NCI-H187 (cell line): ENCODE results near the gene INCENP.

Experiments
- DNase-seq, 2 experiments: peaks; one replicate each; lab custom pipeline; 2025; lab: John Stamatoyannopoulos, UW

Gene INCENP

DNA sequence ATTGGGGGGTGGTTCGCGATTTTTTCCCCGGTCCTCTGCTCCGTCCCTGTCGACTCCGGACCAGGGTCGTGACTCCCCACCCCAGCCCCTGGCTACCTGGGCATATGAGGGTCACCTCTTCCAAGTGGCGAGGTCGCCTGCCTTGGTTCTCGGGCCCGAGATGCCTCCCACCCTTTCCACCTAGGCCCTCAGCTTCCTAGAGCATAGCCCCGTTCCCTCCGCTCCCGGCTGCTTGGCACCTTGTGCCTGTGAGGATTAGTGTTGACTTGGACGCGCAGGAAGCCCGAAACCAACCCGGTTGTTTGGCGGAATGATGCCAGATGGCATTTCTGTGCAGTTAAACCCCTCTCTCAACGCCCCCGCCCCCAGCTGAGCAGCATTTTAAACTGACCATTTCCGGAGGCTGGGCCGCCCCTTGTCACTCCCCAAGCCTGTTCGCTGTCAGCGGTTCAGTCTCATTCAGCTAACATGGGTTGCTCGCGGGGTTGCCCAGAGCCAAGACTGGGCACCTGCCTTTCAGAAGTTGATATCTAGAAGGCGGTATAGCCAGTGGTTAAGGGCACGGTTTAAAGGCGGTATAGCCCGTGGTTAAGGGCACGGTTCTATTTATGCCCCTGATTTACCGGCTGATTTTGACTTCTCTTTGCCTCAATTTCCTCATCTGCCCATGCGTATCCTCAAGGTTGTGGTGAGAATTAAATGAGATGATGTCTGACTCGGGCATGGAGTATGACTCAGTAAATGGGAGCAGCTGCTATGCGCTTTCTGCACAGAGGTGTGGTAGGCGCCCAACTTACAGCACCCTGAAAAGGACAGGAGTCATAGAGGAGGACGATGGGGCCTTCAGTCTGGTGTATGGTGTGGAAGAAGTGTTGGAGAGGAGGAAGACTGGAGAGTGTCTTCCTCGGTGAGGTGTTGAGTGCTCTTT is 639 bp downstream of the INCENP start:
- DNase-seq: no peak

DNA sequence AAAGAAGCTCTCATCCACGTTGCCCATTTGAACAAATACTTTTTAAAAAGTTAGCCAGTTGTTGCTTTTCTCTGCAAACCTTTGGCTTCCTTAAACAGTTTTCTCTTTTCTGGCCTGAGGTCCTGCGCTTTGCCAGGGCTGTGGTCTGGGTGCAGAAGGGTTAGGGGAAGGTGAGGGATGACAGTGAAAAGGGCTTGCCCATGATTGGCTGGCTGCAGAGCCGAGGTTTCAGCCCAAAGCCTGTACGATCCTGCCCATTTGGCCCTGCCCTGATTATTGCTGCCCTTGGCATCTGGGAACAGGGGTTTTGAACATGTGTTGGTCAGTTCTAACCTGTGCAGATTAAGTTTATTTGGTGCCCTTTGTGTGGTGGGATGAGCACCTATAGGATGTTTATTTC is 1.5 kb downstream of the INCENP start:
- no peak for DNase-seq

DNA sequence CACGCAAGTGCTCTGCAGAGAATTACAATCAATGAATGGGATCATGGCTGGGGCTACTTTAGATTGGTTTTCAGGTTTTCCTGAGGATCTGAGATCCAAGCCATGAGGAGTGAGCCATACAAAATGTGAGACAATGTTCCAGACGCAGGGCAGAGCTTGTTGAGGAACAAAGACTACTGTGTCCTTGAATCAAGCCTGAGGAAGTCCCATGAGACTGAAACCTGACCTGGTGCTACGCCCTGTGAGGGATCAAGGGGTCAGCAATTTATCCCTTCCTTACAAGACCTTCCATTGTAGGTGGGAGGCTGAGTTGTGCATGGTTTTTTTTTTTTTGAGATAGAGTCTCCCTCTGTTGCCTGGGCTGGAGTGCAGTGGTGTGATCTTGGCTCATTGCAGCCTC is 2.1 kb downstream of the INCENP start:
- no peak for DNase-seq

DNA sequence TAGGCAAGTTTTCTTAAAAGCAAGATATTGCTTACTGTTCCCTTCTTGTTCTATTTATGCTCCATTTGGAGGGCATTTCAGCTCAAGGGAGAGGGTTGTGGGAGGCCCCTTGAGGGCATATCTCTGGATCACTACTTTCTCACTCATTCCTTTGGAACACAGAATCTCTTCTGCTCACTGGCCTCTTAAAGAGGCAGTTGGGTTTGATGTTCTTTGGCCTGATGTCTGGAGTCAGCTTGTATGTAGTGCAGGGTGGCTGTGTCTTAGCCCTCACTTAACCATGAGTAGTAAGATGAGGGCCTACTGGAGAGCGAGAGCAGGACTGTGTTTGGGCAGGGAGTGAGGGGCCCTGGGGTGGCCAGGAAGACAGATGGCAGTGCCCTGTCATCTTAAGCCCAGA is 3.6 kb downstream of the INCENP start:
- no peak for DNase-seq

DNA sequence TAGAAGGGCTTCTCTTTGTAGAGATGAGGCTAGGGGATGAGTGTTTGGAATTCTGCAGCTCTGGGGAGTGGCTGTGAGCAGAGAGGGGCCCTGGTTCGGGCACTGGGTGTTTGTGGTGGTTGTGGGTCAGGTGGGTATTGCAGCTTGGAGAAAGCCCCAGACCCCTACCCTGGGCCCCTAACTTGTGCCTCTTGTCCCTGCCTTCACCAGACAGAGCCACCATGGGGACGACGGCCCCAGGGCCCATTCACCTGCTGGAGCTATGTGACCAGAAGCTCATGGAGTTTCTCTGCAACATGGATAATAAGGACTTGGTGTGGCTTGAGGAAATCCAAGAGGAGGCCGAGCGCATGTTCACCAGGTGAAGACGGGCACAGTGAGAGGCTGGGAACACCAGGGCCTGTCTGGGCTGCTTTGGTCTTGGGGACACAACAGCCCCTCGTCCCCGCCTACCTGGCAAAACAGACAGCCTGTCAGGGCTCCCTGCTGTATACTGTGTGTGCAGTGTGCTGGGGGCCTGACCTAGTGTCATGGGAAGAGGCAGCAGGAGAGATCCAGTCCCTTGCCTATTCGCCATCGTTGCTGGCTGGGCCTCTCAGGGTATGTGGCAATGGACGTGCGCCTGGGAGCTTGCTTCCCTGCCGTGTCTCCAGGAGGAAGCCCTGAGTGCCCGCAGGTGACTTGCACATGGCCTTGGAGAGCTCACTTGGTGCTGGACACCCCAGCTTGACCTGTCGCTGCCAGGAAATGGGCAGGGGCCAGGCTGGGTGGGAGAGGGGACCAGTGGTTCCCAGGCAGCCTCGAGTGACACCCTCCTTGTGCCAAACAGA is 4.3 kb downstream of the INCENP start:
- no peak for DNase-seq

DNA sequence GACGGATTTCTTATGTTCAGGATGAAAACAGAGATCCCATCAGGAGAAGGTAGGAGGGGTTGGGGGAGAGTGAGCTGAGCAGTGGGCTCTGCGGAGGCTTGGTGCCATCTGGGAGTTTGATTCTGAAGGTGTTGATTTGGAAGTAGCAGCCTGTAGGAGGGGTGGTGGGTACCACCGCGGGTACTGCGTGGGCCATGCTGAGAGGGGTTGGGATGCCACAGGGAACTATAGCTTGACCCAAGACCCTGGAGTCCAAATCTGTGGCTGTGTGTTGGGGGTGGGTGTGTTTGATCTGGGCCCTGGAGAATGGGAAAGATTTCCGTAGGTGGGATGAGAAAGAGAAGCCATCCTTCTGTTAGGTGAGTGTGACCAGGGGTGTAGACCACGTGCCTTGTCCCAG is 5.0 kb downstream of the INCENP start:
- no peak for DNase-seq

DNA sequence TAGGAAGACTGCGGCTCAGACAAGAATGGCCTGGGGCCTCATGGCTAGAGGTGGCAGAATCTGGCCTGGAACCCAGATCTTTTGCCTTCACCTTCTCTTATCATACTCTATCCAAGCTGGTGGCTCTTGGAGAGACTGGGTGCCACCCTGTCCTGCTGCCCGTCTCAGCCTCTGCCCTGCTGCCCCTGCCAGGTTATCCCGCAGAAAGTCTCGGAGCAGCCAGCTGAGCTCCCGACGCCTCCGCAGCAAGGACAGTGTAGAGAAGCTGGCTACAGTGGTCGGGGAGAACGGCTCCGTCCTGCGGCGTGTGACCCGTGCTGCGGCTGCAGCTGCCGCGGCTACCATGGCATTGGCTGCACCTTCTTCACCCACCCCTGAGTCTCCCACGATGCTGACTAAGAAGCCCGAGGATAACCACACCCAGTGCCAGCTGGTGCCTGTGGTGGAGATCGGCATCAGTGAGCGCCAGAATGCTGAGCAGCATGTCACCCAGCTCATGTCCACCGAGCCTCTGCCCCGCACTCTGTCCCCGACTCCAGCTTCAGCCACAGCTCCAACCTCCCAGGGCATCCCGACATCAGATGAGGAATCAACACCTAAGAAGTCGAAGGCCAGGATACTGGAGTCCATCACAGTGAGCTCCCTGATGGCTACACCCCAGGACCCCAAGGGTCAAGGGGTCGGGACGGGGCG is 5.9 kb downstream of the INCENP start:
- no peak for DNase-seq

DNA sequence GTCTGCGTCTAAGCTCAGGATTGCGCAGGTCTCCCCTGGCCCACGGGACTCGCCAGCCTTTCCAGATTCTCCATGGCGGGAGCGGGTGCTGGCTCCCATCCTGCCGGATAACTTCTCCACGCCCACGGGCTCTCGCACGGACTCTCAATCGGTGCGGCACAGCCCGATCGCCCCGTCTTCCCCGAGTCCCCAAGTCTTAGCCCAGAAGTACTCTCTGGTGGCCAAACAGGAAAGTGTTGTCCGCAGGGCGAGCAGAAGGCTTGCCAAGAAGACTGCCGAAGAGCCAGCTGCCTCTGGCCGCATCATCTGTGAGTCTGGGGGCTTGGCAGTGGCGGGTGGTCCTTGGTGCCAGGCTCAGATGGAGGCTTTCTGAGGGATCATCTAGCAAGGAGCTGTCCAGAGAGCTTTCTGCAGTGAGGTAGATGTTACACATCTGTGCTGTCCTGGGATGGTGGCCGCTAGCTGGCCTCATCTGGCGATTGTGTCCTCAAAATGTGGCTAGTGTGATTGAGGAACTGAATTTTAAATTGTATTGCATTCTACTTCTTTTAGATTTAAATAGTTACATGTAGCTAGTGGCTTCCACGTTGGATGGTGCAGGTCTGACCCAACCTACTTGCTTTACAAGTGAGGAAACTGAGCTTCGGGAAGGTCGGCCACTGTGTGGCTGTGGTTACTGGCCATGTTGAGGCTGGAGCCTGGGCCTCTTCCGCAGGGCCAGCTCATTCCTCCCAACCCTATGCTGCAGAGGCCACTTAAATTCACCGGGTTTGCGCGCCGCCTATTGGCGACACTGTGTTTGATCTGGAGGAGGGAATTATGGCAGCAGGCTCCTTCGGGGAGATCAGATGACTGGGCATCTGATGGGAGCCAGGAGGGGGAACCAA is 6.7 kb downstream of the INCENP start:
- DNase-seq: no peak

DNA sequence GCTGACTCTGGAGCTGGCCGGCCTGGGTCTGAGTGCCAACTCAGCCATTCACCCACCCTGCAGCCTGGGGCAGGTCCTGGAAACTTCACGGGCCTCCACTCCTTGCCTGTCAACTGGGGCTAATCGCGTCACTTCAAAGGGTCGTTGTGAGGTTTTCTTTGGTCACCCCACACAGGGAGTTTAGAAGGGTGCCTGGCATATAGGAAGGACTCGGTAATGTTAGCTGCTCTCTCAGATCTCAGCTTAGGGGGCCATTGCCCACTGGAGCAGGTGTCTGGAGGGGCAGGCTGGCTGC is 7.3 kb downstream of the INCENP start:
- no peak for DNase-seq

DNA sequence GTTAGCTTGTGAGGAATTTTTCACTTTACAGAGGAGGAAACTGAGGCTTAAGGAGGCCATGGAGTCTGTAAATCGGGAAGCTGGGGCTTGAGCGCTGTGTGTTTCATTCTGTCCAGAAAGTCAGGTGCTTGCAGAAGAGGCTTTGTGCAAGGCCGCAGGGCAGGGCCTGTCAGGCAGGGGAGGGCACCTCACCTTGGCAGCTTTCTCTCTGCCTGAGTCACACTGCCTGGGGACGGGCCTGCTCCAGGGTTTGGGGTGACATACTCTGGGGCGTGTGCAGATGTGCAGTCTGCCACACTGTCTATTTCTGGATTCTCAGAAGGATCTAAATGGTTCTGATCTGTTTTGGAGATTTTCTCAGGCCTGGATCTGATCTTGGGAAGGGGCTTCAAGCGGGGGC is 8.4 kb downstream of the INCENP start:
- DNase-seq: no peak

DNA sequence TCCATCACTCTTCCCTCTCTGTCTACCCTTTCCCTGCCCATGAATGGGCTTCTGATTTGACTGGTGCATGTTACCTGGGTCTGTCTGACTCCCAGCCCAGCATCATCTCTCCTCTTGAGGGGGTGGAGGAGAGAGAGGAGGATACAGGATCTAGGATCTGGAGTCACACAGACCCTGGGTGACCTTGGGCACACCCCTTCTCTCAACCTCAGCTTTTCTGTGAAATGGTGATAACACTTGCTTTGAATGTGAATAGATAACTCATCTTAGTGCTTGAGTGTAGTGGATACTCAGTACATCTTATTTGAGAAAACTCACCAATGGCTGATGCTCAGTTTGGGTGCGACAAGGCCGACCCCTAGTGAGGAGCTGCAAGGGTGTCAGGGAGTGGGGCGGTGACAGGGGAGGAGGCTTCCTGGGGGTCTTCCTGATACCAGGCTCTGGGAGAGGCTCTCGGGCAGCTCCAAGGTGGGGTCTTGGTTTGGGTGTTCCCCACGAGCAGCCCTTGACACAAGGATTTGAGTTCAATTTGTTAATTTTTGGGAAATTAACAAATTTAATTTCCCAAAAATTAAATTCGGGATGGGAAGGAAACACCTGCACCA is 9.0 kb downstream of the INCENP start:
- no peak for DNase-seq

DNA sequence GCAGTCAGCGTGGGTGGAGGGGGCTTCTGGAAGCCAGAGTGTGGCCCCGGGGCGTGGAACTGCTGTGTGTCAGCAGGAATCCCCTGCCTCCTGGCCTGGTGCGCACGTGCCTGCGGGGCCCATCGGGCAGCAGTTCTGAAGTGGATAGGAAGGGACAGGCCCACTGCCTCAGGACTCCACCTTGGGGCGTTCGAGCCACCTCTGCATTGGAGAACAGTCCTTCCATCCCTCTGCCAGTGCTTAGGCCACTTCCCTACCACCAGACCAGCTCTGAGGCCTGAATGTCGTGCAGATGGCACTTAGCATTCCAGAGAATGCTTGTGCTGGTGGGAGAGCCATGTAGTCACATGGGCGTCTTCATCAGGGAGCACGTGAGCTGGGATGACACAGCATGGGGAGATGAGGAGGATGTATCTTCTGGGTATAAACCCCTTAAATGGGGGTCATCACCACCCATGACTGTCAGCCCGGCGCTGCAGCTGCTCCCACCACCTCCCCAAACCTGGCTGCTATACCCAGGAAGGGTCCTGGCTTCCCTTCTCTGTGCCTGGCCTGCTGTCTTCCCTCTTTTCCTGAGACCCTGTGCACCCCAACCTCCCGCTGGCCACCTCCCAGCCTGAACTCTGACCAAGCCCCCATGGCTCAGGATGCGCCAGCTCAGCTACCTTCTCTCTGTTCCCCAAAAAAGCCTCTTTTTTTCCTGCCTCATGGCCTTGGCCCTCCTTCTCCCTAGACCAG is 9.7 kb downstream of the INCENP start:
- no peak for DNase-seq

DNA sequence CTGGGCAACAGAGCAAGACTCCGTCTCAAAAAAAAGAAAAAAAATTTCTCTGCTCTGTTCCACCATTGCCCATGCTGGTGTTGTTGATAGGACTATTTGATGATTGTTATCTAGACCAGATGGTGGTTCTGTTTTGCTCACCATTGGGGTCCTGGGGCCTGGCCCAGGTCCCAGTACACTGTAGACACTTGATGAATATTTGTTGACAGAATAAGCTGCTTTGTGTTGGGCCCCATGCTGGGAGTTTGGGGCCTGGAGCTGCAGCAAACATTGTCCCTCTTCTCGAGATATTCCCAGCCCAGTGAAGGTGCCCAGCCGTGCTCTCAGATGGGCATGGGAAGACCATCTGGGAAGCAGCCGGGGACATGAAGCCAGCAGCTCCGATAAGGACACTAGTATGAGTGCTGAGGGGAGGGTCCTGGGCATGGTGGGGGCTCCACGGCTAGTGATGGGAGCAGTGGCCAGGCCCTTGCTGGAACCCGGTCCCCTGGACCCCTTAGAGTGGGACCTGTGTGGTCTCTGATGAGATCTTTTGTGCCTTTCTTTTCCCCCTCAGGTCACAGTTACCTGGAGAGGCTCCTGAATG is 13.6 kb downstream of the INCENP start:
- DNase-seq: no peak

DNA sequence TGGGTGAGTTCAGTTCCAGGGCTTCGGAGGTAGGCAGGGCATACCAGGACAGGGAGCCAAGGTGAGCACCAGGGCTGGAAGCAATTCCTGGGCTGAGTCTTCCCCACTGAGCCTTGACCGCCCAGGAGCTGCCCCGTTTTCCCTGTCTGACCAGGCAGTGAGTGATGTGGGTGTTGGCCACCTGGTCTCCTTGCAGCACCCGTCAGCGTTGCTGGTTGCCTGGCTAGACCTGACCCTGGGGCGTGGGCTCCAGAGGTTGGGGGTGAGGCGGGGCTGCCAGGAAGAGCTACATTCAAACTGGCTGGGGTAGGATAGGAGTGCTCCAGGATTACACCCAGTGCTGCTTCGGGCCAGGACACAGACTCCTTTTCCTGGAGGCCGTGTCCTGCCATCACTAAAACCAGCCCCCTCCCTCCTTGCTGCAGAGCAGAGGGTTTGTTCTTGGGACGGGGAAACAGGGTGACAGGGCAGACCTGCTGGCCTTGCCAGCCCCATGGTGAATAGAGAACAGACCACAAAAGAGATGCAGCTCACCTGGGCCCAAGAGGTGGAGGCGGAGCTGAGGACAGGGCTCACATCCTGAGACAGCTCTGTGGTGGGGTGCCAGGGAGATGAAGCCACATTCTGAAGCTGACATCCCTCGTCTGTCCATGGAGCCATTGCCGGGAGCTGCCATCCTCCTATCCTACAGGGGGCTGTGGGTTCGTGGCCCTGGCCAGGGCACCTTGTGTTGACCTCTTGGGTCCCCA is 14.2 kb downstream of the INCENP start:
- no peak for DNase-seq

DNA sequence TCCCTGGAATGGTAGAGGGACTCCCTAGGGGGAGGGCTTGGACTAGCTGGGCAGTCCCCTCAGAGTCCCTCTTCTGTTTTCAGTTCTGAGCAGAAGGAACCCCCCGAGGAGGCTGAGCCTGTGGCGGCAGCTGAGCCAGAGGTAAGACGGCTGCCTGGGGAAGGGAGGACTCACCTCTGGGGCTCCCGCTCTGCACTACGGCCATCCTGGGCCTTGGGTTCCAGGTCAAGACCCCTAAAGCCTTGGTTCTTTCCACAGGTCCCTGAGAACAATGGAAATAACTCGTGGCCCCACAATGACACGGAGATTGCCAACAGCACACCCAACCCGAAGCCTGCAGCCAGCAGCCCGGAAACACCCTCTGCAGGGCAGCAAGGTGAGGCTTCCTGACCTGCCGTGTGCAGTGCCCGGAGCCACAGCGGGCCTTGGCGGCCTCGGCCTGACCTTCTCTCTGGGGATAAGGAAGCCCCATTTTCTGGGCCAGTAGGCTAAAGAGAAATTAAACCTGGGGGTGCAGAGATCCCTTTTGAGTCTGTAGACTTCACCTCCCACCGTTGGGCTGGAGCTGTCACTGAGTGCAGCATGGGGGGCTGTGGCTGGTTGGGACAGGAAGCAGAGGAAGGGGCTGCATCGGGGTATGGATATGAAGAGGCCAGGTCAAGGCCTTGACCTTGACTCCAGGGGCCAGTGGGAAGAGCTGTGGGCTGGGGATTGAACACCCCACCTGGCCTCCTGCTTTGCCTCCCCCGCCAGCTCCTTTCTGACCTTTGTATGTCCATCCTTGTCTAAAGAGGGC is 15.0 kb downstream of the INCENP start:
- no peak for DNase-seq

DNA sequence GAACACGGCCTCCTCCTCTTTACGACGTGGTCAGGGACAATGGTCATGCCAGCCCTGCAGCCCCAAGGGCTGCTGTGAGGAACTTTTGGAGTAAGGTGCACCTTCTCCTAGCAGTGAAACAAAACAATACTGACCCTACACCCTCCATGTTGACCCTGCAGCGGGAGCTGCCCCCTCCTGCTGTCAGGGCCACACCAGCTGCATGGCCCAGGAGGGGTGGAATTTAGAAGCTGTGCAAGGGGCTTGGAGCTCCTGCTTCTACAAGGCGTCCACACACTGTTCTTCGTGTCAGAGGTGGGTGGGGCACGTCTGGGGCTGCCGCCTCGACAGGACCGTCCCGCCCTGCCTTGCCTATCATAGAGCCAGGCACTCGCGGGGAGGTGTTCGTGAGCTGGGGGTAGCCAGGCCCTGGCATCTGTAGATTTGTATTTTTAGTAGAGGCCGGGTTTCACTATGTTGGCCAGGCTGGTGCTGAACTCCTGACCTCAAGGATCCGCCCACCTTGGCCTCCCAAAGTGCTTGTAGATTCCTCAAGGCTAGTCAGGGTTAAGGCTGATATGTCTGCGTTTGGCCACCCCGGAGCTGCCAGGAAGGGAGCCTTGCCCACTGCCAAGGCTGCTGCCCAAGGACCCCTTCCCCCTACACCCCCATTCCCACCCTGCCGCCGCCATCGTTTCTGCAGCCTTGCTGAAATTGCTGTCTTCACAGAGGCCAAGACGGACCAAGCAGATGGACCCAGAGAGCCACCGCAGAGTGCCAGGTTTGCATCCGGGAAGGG is 15.9 kb downstream of the INCENP start:
- no peak for DNase-seq

DNA sequence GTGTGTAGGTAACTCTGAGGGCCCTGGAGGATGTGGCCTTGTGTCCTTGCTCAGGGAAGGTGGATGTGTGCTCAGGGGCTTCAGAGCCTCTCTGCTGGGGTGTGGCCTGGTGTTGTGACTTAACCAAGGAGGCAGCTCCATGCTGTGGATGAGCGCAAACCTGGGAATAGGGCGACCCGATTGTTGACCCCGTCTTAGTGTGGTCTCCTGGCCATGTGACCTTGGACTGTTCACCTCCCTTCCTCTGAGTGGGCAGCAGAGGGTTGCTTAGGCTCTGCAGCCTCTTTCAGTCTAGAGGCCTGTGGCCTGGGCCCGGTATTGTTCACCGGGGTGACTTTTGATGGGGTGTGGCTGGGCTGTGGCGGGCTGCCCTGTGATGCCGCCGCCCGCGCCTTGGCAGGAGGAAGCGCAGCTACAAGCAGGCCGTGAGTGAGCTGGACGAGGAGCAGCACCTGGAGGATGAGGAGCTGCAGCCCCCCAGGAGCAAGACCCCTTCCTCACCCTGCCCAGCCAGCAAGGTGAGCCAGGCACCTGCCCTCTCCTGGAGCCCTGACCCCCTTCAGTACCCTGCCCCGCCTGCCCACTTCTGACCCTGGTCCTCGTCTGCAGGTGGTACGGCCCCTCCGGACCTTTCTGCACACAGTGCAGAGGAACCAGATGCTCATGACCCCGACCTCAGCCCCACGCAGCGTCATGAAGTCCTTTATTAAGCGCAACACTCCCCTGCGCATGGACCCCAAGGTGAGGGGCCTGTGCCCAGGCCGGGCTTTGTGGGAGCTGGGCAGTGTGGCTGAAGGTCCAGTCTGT is 16.7 kb downstream of the INCENP start:
- DNase-seq: no peak
